Cortex of kidney (tissue), 1 donor: ENCODE measurements around the gene TENM4.

Experiments used
- DNase-seq: peaks from one replicate; lab custom pipeline; 2025; lab: John Stamatoyannopoulos, UW

Gene TENM4

GRCh38 chr11:79344753-79345294, 96.0 kb downstream of the TENM4 start:
- DNase-seq: no peak

DNA sequence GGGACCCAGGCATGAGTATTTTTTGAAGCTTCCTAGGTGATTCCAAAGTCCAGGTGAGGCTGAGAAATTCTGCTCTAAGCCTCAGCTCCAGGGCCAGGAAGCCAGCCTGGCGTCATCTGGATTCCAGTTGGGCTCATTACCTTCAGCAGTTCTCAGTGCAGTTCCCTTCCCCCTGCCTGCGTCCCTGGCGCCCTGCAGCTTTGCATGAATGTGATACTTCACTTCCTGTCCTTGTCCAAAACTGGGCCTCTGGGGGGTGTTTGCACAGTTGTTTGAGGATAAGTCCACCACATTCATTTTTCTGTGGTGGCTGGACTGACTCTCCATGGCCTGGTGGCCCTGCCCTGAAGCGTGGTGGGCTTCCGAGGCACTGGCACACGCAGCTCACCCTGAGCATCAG, 98.1 kb downstream of the TENM4 start:
- no peak for DNase-seq

GRCh38 chr11:79342236-79342635, 98.6 kb downstream of the TENM4 start:
- DNase-seq: no peak

GRCh38 chr11:79340535-79340934, 100.3 kb downstream of the TENM4 start:
- DNase-seq: no peak

DNA sequence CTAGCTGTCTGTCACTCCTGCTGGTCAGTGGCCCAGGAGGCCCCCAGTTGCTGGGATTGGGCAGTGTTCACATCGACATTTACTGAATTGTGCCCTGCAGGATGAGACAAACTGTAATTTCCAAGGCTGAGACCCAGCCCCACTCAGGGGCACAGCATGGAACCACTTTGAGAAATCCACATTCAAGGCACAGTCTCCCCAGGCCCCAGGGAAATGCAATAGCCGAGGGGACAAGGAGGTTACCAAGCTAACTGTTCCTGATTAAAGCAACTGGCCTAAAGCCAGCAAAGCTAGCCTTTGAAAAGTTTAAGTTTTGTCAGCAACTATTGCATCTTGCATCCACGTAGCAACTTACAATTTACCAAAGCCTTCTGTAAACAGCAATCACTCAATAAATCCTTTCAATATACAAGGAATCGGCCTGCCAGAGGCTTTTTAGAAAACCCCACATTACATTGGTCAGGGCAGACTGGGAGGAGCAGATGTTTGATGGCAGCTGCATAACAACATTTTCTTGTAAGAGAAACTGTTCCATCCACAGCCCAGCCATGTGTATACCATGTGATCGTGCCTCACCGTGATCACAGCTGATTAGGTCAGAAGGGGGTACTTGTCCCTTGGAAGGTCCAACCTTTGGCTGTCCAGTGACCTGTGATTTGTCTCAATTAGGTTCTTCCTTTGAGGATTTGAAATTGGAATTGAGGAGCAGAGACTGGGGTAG, 103.9 kb downstream of the TENM4 start:
- DNase-seq: no peak

- no peak for DNase-seq
Observed at GRCh38 chr11:79335681-79336080, 105.1 kb downstream of the TENM4 start.

DNA sequence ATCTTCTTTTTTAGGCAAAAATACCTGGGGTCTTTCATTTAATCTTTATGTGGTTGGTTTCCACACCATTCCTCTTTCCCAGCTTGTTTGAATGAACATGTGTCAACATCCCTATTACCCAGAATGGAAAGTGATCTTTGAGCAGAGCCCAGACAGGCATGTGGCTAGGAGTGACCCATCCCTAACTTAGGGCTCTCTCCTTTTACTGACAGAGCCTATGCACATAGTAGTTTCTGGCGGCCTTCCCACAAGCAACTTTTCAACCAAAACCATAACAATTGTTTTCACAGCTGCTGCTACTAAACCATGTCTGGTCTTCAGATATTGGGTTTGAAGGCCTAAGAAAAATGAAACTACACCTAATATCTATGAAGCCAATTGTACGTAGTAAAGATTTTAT, 107.5 kb downstream of the TENM4 start:
- no peak for DNase-seq

GRCh38 chr11:79332017-79332416, 108.8 kb downstream of the TENM4 start:
- no peak for DNase-seq

GRCh38 chr11:79331203-79331901, 109.5 kb downstream of the TENM4 start:
- no peak for DNase-seq

- no peak for DNase-seq
Observed at GRCh38 chr11:79330651-79331050, 110.2 kb downstream of the TENM4 start.

- no peak for DNase-seq
Observed at GRCh38 chr11:79329561-79329960, 111.3 kb downstream of the TENM4 start.

DNA sequence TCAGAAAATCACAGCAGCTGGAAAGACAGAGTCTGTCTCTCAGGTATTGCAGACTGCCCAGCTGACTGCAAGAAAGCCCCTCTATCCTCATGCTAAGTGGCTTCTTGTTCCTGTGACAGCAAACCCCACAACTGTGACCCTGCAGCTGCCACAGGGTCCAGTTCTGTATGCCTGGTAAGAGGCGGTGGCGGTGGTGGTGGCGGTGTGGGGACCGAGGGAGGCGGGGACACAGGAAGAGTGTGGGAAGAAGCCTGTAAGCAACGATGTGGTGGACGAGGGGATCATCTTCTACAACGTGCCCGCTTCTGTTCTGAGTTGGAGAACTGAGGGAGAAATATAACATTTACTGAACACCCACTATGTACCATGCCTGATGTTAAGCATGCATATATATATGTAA, 112.4 kb downstream of the TENM4 start:
- no peak for DNase-seq

DNA sequence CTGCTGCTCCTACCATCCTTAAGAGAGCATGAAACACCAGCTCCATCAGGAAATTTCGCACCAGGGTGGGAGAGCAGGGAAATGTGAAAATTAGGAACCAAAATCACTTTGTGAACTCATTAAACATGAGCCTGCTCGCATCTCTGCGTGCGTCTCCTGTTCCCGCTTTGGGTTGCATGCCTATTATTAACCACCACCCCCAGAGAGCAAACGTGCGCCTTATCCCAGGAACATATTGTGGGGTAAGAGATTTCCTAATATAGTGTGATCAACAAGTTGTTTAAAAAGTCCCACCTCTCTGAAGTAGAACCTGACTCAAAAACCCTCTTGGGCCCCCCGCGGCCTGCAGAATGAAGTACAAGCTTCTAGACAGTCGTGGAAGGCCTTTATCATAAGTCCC, 115.0 kb downstream of the TENM4 start:
- no peak for DNase-seq

- no peak for DNase-seq
Observed at GRCh38 chr11:79321263-79321662, 119.6 kb downstream of the TENM4 start.

DNA sequence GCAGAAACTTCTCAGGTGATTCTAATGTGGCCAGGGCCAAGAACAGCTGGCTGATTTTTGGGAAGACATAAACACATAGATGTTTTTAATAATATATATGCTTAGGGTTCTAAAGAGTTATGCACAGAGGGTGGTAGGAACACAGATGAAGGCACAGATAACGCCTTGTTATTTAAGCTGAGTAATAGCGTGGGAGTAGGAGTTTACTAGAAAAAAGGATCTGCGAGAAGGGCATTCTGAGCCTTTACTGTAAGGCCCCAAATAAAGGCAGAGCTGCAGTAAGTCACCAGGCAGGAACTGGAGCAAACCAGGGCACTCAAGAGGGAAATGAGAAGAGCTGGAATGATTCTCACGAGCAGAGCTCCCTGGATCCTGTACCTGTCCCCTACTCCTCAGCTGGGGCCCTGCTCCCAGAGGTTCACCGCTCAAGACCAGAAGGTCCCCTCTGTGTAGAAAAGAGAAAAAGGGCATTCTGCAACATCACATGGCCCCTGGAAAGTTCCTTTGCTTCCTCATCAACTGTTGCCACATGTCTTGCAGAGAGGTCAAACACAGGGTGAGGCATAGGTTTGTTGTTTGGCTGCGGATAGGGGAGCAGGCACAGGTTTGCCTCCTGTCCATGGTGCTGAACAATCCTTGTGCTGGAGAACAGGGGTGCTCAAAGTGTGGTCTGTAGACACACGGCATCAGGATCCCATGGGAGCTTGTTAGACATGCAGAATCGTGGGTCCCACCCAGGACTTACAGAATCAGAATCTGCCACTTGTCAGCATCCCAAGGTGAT, 125.7 kb downstream of the TENM4 start:
- DNase-seq: no peak

GRCh38 chr11:79313530-79313913, 127.3 kb downstream of the TENM4 start:
- no peak for DNase-seq

GRCh38 chr11:79312617-79313529, 128.0 kb downstream of the TENM4 start:
- DNase-seq: no peak

DNA sequence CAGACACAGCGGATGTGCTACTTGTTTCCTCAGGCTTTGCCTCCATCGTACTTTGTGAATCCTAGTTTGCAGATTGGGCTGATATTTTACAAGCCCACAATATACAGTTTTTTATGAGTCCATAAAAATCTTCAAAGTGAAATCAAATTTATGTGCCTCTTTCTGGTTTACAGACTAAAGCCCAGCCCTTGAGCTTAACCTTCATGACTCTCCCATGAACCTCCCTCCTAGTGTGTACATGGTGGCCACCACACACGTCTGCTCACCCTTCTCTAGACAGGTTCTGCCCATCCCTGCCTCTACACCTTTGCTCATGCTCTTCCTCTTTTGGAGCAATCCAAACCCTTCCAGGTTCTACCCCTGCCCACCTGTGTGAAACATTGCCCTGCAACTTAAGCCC, 129.4 kb downstream of the TENM4 start:
- DNase-seq: no peak

- no peak for DNase-seq
Observed at GRCh38 chr11:79309407-79309806, 131.4 kb downstream of the TENM4 start.

DNA sequence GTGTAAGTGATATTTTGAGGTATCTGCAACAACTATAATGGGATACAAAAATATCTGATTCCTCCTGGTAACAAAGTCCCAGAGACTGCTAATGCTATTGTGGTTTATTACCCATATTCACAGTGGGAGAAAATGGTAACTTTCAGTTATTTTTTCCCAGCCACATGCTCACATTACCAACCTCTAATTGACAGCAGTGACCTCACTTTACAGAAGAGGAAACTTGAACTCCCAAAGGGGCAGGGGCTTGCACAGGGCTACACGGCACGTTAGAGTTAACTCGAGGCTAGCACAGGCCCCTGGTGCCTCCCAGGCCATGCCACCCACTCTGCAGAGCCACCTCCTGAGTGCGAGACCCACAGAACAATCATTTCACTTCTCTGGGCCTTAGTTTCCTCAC, 132.4 kb downstream of the TENM4 start:
- DNase-seq: no peak

DNA sequence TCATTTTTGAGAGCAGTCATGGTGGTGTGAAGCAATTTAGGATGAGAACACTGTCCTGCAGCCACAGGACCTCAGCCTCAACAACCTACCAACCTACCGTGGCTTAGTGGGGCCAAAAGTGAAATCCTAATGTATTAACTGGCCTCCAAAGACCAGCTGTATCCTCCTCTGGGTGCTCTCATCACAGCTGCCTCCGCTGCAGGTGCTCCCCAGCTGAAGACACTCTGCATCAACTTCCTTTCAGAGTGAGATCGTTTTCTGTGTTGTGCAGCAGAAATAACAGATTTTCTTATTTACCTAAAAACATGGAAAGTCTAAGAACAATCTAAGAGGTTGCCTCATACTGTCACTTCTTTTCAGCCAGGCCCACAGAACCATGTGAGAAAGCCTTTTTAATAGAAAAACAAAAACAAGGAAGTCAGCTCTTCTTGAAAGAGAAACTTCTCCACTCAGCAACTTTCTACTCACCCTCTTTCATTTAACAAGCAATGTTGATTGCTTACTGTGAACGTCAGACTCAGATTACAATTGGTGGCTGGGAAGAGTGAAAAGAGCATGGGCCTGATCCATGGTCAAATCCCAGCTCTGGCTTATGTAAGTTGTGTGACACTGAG, 136.1 kb downstream of the TENM4 start:
- no peak for DNase-seq
